HG03469 (cell line): Measurements from ENCODE around the gene TTC17.
A peak's percentile ranks its signal among the peaks of the same experiment; 100 is the strongest.
"Not testable (repeated sequence)": the region's sequence is repeated elsewhere in the genome, so short reads cannot be mapped to it uniquely, and the experiment has no call there.

ENCODE experiments used
- ATAC-seq: cut with Tn5 transposase; IDR thresholded peaks from one replicate; pipeline ENCODE4 v1.9.1; 2021; ENCODE audit warnings: mild to moderate bottlenecking, moderate library complexity, moderate number of reproducible peaks; ENCODE audit not compliant: unreplicated experiment

Gene TTC17, protein sequence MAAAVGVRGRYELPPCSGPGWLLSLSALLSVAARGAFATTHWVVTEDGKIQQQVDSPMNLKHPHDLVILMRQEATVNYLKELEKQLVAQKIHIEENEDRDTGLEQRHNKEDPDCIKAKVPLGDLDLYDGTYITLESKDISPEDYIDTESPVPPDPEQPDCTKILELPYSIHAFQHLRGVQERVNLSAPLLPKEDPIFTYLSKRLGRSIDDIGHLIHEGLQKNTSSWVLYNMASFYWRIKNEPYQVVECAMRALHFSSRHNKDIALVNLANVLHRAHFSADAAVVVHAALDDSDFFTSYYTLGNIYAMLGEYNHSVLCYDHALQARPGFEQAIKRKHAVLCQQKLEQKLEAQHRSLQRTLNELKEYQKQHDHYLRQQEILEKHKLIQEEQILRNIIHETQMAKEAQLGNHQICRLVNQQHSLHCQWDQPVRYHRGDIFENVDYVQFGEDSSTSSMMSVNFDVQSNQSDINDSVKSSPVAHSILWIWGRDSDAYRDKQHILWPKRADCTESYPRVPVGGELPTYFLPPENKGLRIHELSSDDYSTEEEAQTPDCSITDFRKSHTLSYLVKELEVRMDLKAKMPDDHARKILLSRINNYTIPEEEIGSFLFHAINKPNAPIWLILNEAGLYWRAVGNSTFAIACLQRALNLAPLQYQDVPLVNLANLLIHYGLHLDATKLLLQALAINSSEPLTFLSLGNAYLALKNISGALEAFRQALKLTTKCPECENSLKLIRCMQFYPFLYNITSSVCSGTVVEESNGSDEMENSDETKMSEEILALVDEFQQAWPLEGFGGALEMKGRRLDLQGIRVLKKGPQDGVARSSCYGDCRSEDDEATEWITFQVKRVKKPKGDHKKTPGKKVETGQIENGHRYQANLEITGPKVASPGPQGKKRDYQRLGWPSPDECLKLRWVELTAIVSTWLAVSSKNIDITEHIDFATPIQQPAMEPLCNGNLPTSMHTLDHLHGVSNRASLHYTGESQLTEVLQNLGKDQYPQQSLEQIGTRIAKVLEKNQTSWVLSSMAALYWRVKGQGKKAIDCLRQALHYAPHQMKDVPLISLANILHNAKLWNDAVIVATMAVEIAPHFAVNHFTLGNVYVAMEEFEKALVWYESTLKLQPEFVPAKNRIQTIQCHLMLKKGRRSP

DNA sequence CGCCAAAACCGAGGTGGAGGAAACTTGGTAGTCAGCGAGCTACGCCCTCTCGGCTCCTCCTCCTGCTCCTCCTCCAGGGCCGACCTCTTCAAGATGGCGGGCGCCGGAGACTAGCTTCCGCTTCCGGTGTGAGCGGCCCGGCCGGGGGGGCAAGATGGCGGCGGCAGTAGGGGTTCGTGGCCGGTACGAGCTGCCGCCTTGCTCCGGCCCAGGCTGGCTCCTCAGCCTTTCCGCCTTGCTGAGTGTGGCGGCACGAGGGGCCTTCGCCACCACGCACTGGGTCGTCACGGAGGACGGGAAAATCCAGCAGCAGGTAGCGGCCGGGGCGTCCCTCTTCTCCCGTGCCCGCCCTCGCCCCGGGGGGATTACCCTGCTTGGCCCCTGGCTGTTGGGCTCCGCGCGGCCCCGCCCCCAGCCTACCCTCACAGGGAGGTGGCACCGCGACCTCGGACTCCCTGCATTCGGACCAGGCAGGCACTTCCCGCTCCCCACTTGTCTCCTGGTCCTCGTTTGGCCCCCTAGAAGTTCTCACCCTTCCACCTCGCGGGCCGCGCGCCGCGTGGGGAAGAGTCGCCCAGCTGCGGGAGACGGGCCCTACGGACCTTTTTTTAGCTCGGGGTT, at the start of gene TTC17:
Gene TTC17 (plus strand): TSS at position 120 of the 621 bp plus-strand sequence. CDS start 35 bp downstream, at position 155.
- peak; percentile 87 for ATAC-seq

DNA sequence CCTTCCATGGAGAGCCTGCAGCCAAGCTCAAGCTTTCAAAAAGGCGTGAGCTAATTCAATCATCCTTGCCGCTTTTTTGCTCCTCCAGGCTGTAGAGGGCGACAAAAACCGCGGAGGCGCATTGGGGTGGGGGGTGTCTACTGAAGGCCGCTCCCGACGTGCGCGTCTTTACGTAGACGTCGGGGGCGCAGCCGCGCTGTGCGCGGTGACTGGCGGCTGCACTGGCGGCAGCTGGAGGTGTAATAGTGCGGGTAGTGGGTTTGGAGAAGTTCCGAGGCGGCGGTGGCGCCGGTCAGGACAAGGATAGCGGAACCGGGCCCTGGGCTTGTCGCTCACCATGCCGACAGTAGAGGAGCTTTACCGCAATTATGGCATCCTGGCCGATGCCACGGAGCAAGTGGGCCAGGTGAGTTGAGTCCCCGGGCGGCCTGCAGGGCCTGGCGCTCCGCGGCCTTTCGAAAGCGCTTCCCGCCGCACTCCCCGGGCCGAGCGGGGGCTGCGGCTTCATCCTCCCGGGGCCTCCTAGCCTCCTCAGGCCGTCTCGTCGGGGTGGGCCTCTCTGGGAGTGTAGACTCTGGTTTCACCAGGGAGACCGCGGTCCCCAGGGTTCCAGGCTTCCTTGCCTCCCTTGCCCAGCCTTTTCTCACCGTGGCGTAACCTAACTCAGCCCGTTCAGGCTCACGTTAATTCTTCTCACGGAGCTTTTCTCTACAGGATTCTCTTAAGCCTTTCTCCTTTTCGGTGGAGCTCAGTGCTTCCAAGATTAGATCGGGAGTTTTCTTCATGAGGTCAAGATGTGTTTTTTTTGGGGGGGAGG, 46.7 kb upstream of the TTC17 start, which contains the start of gene API5:
Gene API5 (plus strand): TSS at position 206 of the 817 bp plus-strand sequence. CDS start 132 bp downstream, at position 338.
- peak; percentile 99 for ATAC-seq

DNA sequence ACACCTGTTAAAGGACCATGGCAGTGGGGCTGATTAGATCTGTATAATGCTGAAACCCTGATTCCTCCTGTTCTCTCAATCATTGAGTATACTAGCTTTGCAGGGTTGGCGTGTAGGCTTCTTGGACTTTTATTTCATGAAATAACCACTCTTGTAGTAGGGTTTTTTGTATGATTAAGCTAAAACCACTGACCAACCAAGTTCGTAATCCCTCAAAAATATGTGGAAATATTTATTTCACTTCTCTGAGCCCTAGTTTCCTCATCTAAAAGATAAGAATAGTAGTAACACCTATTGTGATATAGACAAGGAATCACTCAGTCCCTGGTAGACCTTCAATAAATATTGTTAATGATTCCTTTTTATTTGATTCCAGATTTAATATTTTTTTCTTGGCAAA, 42.8 kb upstream of the TTC17 start:
- no peak for ATAC-seq

DNA sequence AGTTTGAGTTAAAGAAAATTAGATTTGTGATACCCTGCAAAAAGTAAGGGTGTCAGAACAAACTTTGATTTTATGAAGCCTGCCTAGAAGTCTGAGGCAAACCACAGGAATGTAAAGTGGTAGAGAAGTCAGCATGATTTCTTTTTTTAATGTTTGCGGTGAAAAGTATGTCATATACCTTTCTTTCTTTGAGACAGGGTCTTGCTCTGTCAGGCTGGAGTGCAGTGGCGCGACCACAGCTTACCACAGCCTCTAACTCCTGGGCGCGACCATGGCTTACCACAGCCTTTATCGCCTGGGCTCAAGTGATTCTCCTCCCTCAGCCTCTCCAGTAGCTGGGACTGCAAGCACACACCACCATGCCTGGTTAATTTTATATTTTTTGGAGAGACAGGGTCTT, 42.3 kb upstream of the TTC17 start:
- no peak for ATAC-seq

DNA sequence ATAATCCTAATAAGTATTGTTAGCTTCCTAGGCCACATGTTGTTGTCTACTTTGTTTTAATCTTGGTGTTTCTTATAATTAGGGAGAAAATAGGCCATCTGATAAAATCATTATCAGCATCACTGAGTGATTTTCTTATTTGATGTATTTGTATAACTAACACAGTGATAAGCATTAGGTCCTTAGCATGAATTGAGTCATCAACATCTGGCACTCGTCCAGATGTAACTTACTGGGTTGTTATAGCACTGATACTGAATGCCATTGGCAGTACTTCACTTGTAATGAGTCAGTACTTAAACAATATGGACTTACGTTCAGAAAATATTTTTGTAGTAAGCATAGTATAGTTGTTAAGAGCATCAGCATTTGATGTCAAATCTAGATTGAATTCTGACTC, 30.7 kb upstream of the TTC17 start:
- ATAC-seq = no peak

DNA sequence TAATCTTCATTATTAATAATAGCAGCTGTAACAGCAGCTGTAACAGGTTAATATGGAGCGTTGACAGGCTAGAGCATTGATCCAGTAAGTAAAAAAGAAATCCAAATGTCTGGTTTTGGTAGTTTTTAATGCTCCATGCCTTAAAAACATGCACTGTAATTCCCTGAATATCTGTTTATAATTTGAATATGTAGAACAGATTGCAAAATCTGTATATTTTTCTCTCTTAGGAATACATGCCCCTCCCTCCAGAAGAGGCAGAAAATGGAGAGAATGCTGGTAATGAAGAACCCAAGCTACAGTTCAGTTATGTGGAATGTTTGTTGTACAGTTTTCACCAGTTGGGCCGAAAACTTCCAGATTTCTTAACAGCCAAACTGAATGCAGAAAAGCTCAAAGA, 30.2 kb upstream of the TTC17 start:
- ATAC-seq = no peak

DNA sequence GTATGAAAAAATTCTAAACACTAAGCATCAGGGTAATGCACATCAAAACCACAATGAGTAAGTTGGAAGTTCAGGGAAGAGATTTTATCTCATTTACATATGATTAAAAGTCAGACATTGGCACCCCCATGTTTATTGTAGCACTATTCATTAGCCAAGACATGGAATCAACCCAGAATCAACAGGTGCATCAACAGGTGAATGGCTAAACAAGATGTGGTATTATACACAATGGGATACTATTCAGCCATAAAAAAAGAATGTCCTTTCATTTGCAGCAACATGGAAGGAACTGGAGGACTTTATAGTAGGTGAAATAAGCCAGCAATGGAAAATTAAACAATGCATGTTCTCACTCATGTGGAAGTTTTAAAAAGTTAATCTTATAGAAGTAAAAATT, 17.6 kb upstream of the TTC17 start:
- no peak for ATAC-seq

DNA sequence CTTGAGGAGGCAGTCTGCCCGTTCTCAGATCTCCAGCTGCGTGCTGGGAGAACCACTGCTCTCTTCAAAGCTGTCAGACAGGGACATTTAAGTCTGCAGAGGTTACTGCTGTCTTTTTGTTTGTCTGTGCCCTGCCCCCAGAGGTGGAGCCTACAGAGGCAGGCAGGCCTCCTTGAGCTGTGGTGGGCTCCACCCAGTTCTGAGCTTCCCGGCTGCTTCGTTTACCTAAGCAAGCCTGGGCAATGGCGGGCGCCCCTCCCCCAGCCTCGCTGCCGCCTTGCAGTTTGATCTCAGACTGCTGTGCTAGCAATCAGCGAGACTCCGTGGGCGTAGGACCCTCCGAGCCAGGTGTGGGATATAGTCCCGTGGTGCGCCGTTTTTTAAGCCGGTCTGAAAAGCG, 7.3 kb upstream of the TTC17 start:
- ATAC-seq = not testable (repeated sequence)

DNA sequence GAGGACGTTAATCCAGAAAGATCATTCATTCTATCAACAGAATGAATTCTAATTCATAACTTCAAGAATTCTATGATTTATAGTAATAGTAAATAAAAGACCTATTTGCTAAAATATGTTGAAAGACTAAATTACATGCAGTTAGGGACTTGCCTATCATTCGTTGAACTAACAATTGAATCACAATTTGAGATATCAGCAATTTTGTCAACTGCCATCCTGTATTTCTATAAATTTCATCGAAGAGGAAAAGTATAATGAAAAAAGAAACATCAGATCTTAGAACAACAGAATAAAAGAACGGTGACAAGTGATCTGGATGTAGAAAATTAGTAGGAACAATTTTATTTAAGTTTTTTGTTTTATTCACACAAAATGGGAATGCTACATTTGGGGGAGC, 4.4 kb upstream of the TTC17 start:
- no peak for ATAC-seq

DNA sequence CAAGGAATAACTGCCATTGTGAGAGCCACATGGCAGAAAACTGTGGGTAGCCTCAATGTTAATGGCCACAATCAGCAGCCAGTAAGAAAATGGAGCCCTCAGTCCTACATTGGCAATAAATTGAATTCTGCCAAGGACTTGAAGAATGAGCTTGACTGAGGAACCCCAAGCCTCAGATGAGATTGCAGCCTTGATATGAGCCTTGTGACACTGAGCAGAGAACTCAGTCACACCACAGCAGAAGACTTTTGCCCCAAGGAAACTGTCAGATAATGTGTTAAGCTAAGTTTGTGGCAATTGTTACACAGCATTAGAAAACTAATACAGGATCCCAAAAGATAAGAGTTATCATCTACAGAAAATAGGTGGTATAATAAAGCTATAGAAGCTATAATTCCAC, 2.4 kb upstream of the TTC17 start:
- no peak for ATAC-seq

DNA sequence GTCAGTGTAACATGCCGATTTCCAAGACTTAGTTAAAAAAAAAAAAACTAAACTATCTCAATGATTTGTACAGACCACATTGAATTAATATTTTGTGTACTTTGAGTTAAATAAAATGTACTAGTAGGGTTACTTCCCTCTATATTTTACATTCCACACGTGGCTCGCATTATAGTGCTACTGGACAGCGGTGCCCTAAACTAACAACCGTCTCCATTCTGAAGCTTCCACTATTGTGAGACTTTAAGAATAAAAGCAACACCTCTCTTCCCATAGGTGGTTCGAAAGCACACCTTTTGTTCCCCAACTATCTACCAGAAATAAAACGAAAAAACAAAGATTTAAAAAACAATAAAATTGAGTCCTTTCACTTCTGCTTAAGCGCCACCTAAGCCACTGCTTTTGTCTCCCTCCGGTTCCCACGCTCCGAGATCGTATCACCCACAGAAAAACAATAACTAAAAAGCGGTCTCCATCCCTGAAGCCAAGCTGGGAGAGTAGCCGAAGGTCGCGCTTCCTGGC, 380 bp upstream of the TTC17 start:
- no peak for ATAC-seq

DNA sequence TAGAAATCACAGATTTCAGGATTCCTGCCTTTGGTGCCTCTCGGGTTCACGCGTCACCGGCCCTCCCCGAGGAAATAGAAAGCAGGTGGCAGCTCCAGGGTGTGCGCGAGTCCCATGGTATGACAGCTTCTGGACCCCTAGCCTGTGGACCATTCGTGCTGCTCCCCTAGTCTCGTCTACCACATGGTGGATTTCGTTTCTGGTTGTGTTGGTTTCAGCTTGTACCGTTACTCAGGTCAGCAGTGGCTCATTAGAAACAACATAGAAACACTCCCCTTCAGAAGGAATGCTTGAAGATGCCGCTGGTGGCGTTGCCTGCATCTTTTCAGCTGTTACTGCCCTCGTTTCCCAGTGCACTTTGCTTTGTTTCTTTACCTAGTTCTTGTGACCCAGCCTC, 700 bp downstream of the TTC17 start:
- ATAC-seq = peak; percentile 35

DNA sequence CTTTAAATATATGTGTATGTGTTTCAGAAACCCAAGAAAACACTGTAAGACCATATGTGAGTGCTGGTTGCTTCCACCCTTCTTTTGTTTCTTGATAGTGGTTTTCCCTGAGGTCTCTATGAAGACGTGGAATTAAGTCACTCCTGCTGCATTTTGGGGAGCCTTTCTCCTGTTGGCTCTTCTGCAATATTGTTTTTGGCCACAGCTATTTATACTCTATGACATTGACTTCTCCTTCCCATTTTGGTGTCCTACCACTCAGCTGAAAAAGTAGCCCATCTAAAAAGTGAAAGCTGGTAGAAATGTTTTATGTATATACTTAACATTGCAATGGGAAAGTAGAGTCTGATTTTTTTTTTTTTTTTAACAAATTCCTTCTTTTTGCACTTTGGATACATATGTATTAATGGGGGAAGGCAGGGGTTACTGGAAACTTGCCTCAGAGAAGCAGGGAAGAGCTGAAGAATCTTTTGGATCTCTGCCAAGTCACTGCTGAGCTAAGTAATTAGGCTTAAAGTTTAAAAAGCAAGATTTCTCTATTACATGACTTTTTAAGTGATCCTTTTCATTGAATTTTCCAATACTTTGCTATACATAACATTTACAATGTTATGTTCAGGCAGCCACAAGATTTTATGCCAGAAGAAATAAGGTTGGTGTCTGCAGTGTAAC, 1.8 kb downstream of the TTC17 start:
- ATAC-seq = no peak

DNA sequence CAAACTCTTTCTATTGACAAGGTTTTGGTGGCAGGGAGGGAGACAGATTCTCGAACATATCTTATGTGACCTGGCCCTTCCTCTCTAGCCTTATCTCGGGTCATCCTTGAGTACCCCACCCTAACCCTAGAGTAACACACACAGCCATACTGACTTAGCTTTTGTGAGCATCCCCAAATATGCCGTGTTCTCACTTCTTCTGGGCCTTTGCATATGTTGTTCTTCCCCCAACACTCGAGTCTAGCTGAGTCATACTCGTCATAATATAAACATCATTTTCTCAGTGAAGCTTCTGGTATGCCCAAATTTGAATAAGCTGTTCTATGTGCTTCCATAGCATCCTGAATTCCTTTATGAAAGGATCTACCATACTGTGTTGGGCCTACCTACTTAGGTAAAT, 8.0 kb downstream of the TTC17 start:
- ATAC-seq = no peak

DNA sequence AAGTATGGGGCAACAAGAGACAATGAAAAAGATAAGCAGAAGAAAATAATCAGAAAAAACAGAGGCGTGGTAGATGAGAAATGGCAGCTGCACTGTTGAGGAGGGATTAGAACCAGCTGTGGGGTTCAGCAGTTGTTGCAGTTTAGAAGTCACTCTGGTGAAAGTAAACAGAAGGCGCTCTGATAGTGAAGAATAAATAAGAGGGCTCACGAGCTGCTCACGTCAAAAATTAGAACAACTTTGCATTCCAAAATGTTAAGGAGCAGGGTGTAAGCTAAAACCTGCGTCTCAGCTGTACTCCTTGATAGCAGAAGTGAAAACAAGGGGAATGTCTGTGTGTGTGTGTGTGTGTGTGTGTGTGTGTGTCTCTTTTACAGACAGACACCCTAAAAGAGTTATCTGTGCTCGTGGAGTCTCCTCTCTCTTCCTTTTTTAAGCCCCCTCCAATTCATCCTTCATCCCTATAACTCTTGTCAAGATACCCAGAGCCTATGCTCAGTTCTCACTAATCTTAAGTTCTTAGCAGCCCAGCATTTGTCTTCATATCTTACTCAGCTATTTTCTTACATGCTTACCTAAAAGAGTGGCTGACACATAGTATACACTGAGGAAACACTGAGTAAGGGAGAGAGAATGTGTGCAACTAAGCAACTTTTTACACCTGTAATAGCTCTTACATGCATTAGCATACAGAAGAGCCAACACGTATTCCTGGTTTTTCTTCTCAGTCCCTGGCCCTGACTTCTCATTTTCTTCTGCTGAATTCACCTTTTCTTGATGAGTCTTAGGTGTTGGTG, 8.9 kb downstream of the TTC17 start:
- peak; percentile 30 for ATAC-seq

DNA sequence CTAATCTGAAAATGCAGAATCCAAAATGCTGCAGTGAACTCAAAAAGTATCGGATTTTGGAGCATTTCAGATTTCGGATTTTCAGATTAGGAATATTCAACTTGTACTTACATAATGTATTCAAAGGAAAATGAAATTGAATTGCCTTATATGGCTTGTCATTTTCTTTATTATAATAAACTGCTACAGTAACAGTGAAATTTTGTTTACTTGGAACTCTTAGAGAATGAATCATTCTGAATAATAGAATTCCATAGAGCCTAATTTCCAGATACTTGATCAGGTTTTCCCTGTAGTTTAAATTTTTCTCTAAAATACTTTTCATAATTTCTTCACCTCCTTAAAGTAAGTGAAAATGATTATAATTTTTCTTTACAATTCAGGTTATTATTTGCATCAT, 17.3 kb downstream of the TTC17 start:
- no peak for ATAC-seq

DNA sequence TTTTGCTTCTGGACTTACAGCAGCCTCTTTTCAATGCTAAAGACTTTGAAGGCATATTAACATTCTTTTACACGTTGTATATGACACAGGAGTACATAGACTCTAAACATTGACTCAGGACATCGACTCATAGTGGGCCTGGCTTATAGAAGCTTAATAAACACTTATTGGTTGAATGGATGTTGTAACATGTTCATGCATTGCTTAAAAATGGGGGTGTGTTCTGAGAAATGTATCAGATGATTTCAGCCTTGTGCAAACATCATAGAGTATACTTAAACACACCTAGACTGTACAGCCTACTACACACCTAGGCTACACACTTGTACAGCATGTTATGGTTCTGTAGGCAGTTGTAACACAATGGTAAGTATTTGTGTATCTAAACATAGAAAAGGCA, 17.9 kb downstream of the TTC17 start:
- ATAC-seq = no peak

DNA sequence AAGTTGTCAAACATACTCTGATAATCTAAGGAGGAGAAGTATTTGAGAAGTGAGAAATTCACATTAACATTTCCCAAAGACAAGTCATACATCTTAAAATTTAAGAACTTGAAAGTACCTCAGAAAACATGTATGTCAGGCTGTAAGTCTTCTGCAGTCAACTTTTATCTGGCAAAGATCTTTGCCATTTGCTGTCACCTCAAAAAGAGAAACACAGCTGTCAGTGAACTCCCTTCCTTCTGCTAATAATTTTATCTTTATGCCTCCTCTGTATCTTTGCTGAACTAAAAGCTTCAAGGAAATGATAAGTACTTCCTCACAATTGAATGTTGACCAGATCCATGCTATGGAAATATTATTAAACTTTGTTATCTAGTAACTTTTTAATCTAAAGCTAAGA, 18.7 kb downstream of the TTC17 start:
- ATAC-seq = no peak
